ENCODE results near the gene LGI4.

Gene LGI4

DNA sequence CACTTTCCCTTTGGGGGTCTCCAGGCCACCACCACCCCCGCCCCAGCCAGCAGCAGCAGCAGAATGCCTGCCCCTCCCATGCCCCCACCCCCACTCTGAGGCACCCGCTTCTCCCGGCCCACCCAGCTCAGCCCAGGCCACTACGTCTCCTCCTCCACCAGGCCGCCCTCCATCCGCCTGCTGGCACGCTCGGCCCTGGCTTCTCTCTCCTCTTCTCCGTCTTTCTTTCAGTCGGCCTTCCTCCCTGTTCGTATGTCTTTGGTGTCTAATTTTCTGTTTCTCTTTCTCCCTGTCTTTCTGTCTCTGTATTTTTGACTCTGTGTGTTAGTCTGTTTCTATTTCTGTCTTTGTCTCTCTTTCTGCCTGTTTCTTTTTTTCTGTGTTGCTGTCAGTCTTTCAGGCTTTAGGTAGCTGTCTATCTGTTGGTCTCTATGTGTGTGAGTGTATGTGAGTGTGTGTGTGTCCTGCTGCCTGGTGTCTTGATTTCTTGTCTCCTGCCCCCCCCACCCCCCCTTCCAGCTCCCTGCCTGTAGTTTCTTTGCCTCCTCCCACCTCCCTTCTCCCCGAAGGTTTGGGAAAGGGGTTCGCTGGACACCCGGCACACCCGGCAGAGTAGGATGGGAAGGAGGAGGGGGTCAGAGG is at the start of gene LGI4:
Gene LGI4 (minus strand): TSS at position 459 of the 642 bp plus-strand sequence. CDS start 379 bp downstream, at position 80.
- no peak for DNase-seq (ENCODE audit: low read depth in 3 of 3)

GRCh38 chr19:35184267-35184666 is 49.4 kb upstream of the LGI4 start:
- no peak for DNase-seq (ENCODE audit: low read depth in 3 of 3)

DNA sequence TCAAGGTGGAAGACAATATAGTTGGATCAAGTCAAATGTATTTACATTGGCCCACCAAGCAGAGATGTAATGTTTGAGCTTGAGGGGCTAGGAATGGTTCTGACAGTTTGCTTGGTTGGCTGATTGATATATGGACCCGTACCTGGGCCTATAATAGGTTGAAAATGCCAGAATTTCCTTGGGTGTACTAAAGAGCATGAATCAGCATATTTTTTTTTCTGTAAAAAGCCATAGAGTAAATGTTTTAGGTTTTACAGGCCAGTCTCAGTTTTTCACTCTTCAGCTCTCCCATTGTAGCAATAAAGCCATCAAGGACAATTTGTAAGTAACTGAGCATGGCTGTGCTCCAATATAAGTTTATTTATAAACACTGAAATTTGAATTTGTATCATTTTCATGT is 46.5 kb upstream of the LGI4 start:
- DNase-seq (ENCODE audit: low read depth in 3 of 3) = no peak

DNA sequence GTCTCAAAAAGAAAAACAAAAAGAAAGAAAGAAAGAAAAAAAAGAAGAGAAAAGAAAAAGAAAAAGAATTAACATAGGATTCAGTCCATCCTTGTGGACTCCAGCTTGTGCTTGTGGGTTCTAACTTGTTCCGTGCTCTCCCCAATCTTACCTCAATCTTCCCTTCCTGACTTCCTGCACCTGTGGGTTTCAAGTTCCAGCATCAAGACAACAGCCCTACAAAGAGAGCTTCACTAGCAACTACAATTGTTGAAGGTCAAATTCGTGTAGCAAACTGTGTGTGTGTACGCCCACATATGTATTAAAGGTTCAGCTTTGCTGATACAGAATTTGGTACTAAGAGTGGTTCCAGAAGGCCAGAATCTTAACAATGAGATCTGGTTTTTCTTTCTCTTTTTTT is 45.0 kb upstream of the LGI4 start:
- DNase-seq (ENCODE audit: low read depth in 3 of 3) = no peak

DNA sequence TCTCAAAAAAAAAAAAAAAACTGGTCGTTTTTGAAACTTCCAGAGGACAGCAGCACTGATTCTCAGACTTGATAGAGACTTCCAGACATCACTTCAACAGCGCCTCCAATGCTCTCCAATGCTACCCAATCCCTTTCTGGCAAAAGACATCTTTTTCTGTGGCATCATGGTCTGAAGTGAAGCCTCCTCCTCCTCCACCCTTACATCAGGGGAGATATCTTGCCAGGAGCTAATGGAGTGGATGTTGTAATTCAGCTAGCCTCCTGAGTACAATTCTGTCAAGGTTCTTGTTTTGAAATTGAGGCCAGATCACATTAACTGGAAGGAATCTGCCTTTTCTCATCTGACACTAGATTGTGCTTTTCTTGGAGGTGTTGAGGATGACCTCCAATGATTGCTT is 43.8 kb upstream of the LGI4 start:
- DNase-seq (ENCODE audit: low read depth in 3 of 3) = no peak

GRCh38 chr19:35177377-35178274 is 42.8 kb upstream of the LGI4 start:
- no peak for DNase-seq (ENCODE audit: low read depth in 3 of 3)

DNA sequence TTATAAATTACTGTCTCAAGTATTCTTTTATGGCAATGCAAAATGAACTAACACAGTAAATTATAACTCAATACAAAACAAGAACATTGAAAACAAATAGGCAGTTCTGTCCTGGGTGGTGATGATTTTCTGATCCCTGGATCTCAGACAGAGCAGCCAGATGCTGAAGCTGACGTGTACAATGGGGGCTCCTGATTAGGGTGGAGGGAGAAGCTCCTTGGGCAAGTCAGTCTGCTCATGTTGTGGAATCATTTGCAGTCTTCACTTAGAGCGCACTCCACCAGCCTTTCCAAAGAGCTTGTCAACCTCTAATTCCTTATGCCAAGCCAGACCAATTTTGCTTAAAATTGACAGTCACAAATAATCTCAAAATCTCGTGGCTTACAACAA is 41.3 kb upstream of the LGI4 start:
- no peak for DNase-seq (ENCODE audit: low read depth in 3 of 3)

DNA sequence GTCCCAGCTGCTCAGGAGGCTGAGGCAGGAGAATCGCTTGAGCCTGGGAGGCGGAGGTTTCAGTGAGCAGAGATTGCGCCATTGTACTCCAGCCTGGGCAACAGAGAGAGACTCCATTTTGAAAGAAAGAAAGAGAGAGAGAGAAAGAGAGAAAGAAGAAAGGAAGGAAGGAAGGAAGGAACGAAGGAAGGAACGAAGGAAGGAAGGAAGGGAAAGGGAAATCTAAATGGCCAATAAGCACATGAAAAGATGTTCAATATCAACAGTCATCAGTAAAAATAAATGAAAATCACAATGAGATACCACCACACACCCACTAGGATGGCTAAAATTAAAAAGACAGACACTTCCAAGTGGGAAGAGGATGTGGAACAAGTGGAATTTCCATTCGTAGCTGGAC is 39.4 kb upstream of the LGI4 start:
- DNase-seq (ENCODE audit: low read depth in 3 of 3) = no peak

GRCh38 chr19:35171730-35172129 is 36.9 kb upstream of the LGI4 start:
- DNase-seq (ENCODE audit: low read depth in 3 of 3) = no peak

DNA sequence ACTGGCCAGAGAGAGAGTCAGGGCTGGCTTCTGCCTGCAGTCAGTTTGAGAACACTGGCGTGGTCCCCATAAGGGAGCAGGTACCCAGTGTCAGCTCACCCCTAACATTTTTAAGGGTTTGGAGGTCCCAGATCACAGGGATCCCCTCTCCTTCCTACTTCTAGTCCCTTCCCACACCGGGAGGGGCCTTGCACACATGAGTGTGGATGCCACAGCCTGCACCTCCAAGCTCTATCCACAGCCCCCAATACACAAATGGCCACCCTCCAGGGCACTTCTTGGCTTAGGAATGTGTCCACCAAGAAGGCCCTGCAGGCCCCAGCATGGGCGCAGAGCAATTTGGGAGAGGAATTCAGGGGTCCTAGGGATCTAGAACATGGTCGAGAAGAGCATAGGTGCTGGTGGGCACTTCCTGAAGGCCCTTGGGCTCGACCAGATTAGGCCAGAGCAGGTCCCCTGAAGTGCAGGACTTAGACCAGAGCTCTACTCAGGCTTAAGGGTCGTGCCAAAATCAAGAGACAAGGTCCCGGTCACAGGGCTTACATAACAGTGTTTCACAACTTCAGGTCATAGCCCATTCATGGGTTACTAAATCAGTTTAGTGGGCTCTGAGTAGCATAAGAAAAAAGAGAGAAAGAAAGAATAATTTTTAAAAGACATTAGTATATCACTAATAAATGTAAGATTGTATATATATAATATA is 35.7 kb upstream of the LGI4 start:
- no peak for DNase-seq (ENCODE audit: low read depth in 3 of 3)

DNA sequence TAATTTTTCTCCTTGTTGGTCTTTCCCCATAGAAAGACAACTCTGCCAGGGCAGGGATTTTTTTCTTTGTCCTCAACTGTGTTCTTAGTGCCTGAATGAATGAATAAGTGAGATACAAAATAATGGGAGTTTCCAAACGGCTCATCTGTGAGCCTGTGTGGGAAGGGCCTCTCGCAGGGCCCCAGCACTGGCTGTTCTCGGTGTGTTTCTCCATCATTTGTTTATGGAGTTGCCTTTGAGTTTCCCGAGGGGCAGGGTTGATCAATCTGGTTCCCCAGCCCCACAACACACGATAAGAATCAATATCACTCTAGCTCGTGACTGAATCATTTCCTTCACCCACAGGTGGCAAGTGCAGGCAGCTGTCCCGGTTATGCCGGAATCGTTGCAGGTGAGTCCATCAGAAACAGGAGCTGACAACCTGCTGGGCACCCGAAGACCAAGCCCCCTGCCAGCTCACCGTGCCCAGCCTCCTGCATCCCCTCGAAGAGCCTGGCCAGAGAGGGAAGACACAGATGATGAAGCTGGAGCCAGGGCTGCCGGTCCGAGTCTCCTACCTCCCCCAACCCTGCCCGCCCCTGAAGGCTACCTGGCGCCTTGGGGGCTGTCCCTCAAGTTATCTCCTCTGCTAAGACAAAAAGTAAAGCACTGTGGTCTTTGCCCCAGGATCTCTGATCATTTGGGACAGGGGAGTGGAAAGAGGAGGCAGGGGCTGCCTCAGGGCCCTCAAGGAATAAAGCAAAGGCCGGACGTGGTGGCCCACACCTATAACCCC is 34.5 kb upstream of the LGI4 start:
- DNase-seq (ENCODE audit: low read depth in 3 of 3) = no peak

DNA sequence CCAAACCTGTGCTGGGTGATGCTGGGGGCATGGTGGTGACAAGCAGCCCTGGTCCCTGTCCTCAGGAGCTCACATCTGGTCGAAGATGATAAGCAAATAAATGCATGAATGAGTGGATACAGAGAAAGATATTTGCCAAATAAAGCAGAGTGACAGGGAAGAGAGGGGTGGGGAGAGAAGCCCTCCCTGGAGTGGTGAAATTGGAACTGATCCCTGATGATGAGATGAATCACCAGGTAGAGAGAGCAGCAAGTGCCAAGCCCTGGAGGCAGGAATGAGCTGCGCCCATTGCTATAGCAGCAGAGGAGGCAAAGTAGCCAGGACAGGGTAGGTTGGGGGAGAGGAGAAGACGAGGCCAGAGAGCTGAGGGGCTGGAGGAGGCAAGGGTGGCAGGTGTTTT is 33.3 kb upstream of the LGI4 start:
- DNase-seq (ENCODE audit: low read depth in 3 of 3) = no peak

DNA sequence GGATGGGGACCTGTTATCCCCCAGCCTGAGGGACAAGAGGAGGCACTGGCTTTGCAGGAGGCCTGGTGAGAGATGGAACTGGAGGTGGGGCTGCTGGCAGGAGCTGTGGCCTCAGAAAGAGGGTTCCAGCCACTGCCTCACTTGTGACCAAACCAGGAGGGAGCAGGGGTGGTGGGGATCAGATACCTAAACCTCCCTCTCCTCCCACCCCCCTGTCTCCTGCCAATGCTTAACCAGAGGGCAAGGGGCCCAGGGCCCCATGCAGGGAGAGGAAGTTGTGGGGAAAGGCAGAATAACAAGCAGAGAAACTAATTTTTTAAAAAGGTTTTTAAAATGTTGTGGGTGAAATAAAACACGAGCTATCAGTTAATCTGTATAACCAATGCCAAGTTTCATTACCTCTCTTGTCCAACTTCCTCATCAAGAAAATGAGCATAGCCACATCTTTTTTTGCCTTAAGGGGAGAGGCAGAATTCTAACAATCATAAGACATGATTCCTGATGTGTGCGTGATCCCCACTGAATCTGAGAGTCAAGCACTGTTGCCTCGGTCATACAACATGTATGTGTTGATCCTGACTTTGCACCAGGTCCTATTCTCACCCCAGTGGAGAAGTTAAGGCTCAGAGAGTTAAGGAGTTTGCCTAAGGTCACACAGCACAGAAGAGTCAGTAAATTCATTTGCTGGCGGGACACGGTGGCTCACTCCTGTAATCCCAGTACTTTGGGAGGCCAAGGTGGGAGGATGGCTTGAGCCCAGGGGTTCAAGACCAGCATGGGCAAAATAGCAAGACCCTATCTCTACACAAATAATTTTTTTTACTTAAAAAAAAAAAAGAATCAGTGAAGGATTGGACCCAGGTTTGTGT is 32.6 kb upstream of the LGI4 start:
- DNase-seq (ENCODE audit: low read depth in 3 of 3) = no peak

- no peak for DNase-seq (ENCODE audit: low read depth in 3 of 3)
These were observed 31.5 kb upstream of the LGI4 start for GRCh38 chr19:35166100-35167063.

DNA sequence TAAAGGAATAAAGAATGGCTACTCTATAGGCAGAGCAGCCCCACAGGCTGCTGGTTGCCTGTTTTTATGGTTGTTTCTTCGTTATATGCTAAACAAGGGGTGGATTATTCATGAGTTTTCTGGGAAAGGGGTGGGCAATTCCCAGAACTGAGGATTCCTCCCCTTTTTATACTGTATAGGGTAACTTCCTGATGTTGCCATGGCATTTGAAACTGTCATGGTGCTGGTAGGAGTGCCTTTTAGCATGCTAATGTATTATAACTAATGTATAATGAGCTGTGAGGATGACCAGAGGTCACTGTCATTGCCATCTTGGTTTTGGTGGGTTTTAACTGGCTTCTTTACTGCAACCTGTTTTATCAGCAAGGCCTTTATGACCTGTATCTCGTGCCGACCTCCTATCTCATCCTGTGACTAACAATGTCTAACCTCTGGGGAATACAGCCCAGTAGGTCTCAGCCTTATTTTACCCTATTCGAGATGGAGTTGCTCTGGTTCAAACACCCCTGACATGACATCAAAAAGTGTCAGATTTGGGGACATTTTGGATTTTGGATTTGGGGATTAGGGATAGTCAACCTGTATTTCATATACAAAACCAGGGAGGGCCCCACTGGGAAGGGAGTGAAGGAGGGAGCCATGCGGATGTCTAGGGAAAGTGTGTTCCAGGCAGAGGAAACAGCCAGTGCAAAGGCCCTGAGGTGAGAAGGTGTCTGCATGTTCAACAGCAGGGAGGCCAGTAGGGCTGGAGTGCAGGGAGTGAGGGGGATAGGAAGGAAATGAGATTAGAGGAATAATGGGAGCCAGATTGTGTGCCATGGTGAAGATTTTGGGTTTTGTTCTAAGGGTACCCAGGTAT is 30.6 kb upstream of the LGI4 start:
- DNase-seq (ENCODE audit: low read depth in 3 of 3) = no peak

- no peak for DNase-seq (ENCODE audit: low read depth in 3 of 3)
These were observed 29.6 kb upstream of the LGI4 start for GRCh38 chr19:35164418-35164817.

DNA sequence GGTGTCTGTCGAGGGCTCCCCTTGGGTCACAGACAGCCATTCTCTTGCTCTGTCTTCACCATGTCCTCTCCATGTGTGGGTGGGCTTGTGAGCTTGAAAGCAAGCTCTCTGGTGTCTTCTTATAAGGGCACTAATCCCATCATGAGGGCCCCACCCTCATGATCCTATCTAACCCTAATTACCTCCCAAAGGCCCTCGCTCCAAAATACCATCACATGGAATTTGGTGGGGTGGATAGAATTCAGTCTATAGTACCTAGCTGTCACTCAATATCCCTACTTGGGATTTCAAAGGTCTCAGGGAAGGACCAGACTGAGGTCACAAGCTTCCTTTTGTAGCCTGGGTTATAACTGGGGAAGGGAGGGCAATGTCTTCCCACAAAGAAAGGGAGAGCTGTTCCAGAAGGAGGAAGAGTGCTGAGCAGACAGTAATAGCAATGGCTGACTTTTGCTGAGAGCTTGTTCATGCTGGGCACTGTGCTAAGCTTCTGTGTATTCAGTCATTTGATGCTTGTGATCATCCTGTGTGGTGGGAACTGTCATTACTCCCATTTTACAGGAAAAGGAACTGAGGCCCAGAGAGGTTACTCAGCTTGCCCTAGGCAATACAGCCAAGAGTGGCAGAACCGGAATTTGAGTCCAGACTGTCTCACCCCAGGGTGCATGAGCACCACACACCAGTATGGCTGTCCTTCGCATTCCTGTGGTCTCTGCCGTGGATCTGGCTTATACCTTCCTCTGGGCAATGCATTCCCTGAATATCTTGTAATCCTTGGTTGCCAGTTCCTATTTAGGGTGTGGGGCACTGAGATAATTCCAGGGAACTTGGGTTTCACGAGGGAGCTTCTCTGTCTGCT is 27.8 kb upstream of the LGI4 start:
- no peak for DNase-seq (ENCODE audit: low read depth in 3 of 3)

GRCh38 chr19:35161434-35161743 is 26.5 kb upstream of the LGI4 start:
- no peak for DNase-seq (ENCODE audit: low read depth in 3 of 3)
